ENCODE measurements around the gene NEDD4.
"Not testable (repeated sequence)": the region's sequence is repeated elsewhere in the genome, so short reads cannot be mapped to it uniquely, and the experiment has no call there.

NEDD4 gene

DNA sequence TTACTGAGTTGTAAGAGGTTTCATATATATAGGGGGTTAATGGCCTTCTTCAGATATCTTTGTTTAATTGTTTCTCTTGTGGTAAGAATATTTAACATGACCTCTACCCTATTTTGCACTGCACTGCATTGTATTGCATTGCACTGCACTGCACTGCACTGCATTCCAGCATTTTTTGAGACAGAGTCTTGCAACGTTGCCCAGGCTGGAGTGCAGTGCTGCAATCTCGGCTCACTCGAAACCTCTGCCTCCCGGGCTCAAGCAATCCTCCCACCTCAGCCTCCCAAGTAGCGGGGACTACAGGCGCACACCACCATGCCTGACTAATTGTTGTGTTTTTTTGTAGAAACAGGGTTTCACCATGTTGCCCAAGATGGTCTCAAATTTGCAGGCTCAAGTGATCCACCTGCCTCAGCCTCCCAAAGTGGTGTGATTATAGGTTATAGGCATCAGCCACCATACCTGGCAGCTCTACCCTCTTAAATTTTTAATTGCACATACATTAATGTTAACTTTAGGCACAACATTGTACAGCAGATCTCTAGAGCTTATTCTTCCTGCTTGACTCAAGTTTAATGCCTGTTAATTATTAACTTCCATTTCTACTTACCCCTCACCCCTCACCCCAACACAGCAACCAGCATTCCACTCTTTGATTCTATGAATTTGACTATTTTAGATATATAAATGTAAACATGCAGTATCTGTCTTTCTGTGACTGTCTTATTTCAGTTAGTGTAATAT is 38.4 kb downstream of the NEDD4 start:
- no peak for DNase-seq (ENCODE audit: low spot score)

GRCh38 chr15:55952501-55953274 is 40.7 kb downstream of the NEDD4 start:
- DNase-seq (ENCODE audit: low spot score) = not testable (repeated sequence)

GRCh38 chr15:55944606-55945005 is 48.8 kb downstream of the NEDD4 start:
- not testable (repeated sequence) for DNase-seq (ENCODE audit: low spot score)

- DNase-seq (ENCODE audit: low spot score) = no peak
These were observed 51.1 kb downstream of the NEDD4 start for GRCh38 chr15:55942332-55942731.

- no peak for DNase-seq (ENCODE audit: low spot score)
These were observed 56.4 kb downstream of the NEDD4 start for GRCh38 chr15:55937040-55937439.

DNA sequence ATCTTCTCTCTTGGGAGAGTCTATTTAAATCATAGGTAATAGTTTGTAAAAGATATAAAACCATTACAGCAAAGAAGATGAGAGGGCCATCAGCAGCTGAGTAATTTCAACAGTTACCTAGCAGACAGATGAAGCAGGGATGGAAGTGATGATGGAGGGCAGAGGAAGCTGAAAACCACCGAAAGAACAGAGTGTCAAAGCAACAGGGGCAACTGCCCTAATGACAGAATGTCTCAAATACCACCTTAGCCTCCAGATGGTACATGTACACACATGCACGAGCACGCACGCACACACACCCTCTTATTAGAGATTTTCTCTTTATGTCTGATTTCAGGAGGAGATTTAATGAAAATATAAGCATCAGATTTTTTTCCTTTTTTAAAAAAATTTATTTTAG is 64.5 kb downstream of the NEDD4 start:
- DNase-seq (ENCODE audit: low spot score) = no peak

DNA sequence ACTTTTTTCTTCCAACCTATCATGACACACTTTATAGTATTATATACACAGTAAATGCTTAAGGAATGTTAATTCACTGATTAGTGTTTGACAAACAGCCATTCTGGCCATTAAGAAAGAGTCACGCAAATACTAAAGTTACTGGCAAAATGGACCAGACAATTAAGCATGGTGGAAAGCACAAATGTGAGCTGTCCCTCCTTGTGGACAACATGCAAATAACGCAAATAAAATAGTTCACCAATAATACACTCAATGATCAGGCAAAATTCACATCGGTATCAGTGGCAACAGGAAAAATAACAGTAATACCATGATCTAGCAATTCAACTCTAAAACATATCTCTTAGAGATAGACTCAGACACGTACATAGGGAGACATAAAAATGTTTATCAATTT is 71.7 kb downstream of the NEDD4 start:
- DNase-seq (ENCODE audit: low spot score) = no peak

DNA sequence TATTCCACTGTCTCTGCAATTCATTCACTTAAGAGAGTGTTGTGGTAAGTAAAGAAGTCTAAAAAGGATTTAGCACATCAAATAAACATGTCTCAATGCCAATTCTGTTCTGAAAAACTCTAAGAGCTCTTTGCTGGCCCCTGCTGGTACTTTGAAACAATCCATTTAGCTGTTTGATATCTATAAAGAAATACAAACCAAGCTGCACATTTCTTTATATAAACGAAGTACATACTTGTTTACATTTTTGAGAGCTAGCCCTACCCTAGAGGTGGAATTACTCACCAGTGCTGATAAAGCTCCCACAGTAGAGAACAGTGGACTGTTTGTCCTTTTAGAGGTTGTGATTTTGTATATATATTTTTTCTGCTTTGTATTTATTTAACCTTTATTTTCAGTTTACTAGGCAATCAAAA is 75.5 kb downstream of the NEDD4 start:
- DNase-seq (ENCODE audit: low spot score) = peak; percentile 14

- DNase-seq (ENCODE audit: low spot score) = no peak
These were observed 76.6 kb downstream of the NEDD4 start for GRCh38 chr15:55916666-55917409.

DNA sequence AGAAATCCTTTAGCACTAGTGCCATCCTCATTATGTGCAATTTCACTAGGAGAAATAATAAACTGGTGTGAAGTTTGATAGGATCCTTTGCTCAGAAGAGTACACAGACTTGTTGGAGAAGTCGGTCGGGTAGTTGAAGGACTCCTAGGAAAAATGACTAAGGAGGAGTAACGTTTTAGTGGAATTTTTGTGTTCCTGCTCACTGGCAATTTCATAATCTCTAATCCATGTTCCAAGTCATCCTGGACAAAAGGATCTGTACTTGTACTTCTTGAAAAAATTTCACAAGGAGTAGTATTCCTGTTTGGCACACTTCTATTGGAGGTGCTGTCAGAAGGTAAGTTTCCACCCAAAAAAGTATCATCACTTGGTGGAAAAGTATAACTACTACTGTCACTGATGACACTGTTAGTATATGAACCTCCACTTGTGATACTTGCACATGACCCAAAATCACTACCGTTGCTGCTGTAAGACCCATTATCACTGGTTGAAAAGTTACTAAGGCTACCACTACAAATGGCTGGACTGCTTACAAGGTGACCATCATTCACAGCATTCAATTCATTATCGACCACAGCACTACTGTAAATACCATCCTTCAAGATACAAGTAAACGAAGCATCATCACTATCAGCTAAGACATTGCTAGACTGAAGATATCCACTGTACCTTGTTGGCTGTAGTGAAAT is 77.4 kb downstream of the NEDD4 start:
- DNase-seq (ENCODE audit: low spot score) = no peak

DNA sequence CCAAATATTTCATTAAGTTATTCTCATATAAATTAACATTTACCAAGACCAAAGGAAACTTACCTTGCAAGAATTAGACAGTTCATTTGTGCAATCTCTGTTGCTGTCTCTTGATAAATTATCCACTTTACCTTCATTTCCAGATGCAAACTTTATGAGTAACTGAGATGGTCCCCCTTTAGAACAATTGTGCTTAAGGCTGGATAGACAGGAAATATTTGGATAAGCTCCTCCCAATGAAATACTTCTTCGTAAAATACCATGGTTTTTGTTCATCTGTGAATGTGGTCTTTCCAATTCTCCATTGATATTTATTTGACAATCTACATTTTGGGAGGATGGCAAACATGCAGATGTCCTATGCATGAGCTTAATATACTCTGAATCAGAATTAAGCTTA is 78.2 kb downstream of the NEDD4 start:
- DNase-seq (ENCODE audit: low spot score) = no peak

DNA sequence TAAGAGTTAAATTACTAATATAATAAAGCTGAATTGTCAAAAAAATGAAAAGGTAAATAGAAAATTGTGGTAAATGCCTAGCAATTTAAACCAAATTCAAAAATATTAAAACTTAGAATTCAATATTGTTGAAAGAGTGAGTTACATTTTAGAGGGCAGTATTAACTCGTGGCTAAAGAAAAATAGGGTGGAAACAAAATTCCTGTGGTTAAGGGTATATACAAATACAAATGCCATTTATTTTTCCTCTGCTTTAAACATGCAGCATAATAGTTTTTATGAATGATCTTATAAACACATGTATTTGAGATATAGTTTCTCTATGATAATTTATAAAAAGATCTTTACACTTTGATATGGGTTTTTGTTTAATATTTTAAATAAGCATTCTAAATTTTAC is 79.0 kb downstream of the NEDD4 start:
- DNase-seq (ENCODE audit: low spot score) = no peak

GRCh38 chr15:55912982-55913381 is 80.4 kb downstream of the NEDD4 start:
- no peak for DNase-seq (ENCODE audit: low spot score)

GRCh38 chr15:55909036-55909811 is 84.2 kb downstream of the NEDD4 start:
- DNase-seq (ENCODE audit: low spot score) = no peak

- no peak for DNase-seq (ENCODE audit: low spot score)
These were observed 85.6 kb downstream of the NEDD4 start for GRCh38 chr15:55907797-55908196.

- no peak for DNase-seq (ENCODE audit: low spot score)
These were observed 90.4 kb downstream of the NEDD4 start for GRCh38 chr15:55902981-55903380.

GRCh38 chr15:55900019-55900418 is 93.4 kb downstream of the NEDD4 start:
- DNase-seq (ENCODE audit: low spot score) = no peak

DNA sequence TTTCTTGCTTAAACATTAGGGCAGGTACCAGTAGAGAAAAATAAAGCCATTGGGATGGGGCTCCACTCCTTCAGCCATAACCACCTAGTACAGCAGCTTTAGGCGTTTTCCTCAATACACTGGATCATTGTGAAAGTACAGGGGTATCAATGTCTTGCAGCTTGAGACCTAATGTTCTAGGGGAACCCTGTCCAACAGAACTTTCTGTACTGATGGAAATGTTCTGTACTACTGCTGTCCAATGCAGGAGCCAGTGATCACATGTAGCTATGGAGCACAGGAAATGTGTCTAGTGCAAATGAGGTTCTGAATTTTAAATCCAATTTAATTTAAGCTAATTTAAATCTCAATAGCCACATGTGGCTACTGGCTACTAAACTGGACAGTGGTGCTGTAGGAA is 93.9 kb downstream of the NEDD4 start:
- DNase-seq (ENCODE audit: low spot score) = no peak

- peak; percentile 24 for DNase-seq (ENCODE audit: low spot score)
These were observed 95.7 kb downstream of the NEDD4 start for GRCh38 chr15:55897560-55898336.

GRCh38 chr15:55894399-55894965 is 98.9 kb downstream of the NEDD4 start:
- DNase-seq (ENCODE audit: low spot score) = no peak

Measured in putamen (tissue), 1 donor.